HCT116 (cell line): ENCODE measurements around the gene RLN3. TPM values are rescaled to one million over a fixed set of nuclear protein-coding genes. Genes with fewer than 3 reads are reported as not detected.
A peak's percentile ranks its signal among the peaks of the same experiment; 100 is the strongest.

Experiments
- ATAC-seq: fragments of 200-7000 bp; cut with Tn5 transposase; 2 replicates; pipeline ENCODE4 v1.9.1; 2020; ENCODE audit warnings: mild to moderate bottlenecking, moderate library complexity
- BruUV-seq: library from RNA; stranded (reverse); fragments of 400-500 nt; replicated peaks from 2 replicates; lab custom pipeline; 2021; lab: Mats Ljungman, UMichigan
- CTCF ChIA-PET: fragments of 300-600 bp; sonication (Branson Sonifier 250); formaldehyde crosslinking; loops from one replicate; lab custom pipeline; 2021; ENCODE audit warnings: antibody characterized with exemption; lab: Charles Lee
- POLR2A ChIA-PET: fragments of 300-600, 350-600 bp; sonication (Branson Sonifier 250); formaldehyde crosslinking; loops from one replicate; lab custom pipeline; 2021; ENCODE audit warnings: antibody characterized with exemption; lab: Charles Lee
- RAD21 ChIA-PET, 2 experiments: fragments of 300-600 bp; sonication (Branson Sonifier 250); formaldehyde crosslinking; loops; one replicate each; lab custom pipeline; 2023; ENCODE audit warnings: low total read pairs in 2 of 2; ENCODE audit not compliant: uncharacterized antibody in 2 of 2, unreplicated experiment in 2 of 2, low non-redundant PET in 1 of 2; lab: Charles Lee
- DNase-seq: peaks from one replicate; pipeline ENCODE4 v3.0.0-alpha.2; 2010; ENCODE audit warnings: low read depth, low spot score
- H2AFZ ChIP-seq: fragments of 200-600 bp; shearing (Covaris generic), sonication (generic); 2 replicates; pipeline ENCODE4 v1.6.1; 2017; ENCODE audit warnings: low read depth, mixed run types, mixed read lengths, antibody characterized with exemption, low read length; ENCODE audit not compliant: poor library complexity, severe bottlenecking
- H3K27ac ChIP-seq: 2 replicates; pipeline ENCODE4 v1.5.1; 2012; ENCODE audit warnings: low read depth, low read length
- H3K27me3 ChIP-seq: fragments of 200-600 bp; sonication (generic); 2 replicates; pipeline ENCODE4 v1.6.1; 2016; ENCODE audit warnings: mixed run types, low read length, mixed read lengths; ENCODE audit not compliant: insufficient read depth
- H3K36me3 ChIP-seq, 2 experiments: fragments of 200-500 bp in 1 of 2; fragments of 200-600 bp in 1 of 2; sonication (Bioruptor generic) in 1 of 2; sonication (generic) in 1 of 2; 2 replicates each; pipeline versions ENCODE4 v1.5.1 to v1.6.1; 2014 to 2016; ENCODE audit warnings: low read length in 2 of 2, inconsistent platforms in 1 of 2, mixed read lengths in 1 of 2, mixed run types in 1 of 2; ENCODE audit not compliant: insufficient read depth in 2 of 2, control insufficient read depth in 1 of 2
- H3K4me1 ChIP-seq, 2 experiments: fragments of 200-600 bp in 1 of 2; sonication (generic) in 1 of 2; 2 replicates each; pipeline versions ENCODE4 v1.5.1 to v1.6.1; 2012 to 2017; ENCODE audit warnings: low read length in 2 of 2, inconsistent platforms in 1 of 2, mild to moderate bottlenecking in 1 of 2, mixed read lengths in 1 of 2, mixed run types in 1 of 2, moderate library complexity in 1 of 2; ENCODE audit not compliant: insufficient read depth in 2 of 2, control insufficient read depth in 1 of 2
- H3K4me2 ChIP-seq: fragments of 200-600 bp; sonication (generic); 2 replicates; pipeline ENCODE4 v1.6.1; 2017; ENCODE audit warnings: mixed run types, low read length, mixed read lengths
- H3K4me3 ChIP-seq, 2 experiments: fragments of 200-600 bp in 1 of 2; sonication (generic) in 1 of 2; replicated peaks in 1 of 2; 2 replicates each; pipeline ENCODE4 v1.5.1; 2011 to 2016; ENCODE audit warnings: low read length in 2 of 2, control low read depth in 1 of 2, low read depth in 1 of 2, mild to moderate bottlenecking in 1 of 2, mixed read lengths in 1 of 2, mixed run types in 1 of 2
- H3K79me2 ChIP-seq: fragments of 200-600 bp; sonication (generic); 2 replicates; pipeline ENCODE4 v1.6.1; 2017; ENCODE audit warnings: mild to moderate bottlenecking, mixed run types, low read length, moderate library complexity, mixed read lengths; ENCODE audit not compliant: insufficient read depth
- H3K9ac ChIP-seq: fragments of 200-600 bp; sonication (generic); 2 replicates; pipeline ENCODE4 v1.6.1; 2016; ENCODE audit warnings: low read length, mixed read lengths
- H3K9me2 ChIP-seq: fragments of 200-600 bp; sonication (generic), shearing (Covaris generic); 2 replicates; pipeline ENCODE4 v1.6.1; 2017; ENCODE audit warnings: mixed run types, mild to moderate bottlenecking, moderate library complexity; ENCODE audit not compliant: insufficient read depth
- H3K9me3 ChIP-seq, 2 experiments: fragments of 200-500 bp in 1 of 2; fragments of 200-600 bp in 1 of 2; sonication (Bioruptor generic) in 1 of 2; sonication (generic) in 1 of 2; 2 replicates each; pipeline ENCODE4 v1.6.1; 2014 to 2017; ENCODE audit warnings: low read length in 2 of 2, mixed read lengths in 2 of 2, inconsistent platforms in 1 of 2, low read depth in 1 of 2, mild to moderate bottlenecking in 1 of 2, mixed run types in 1 of 2, moderate library complexity in 1 of 2; ENCODE audit not compliant: control insufficient read depth in 1 of 2, insufficient read depth in 1 of 2
- H4K20me1 ChIP-seq: fragments of 200-600 bp; sonication (generic), shearing (Covaris generic); 2 replicates; pipeline ENCODE4 v1.6.1; 2017; ENCODE audit warnings: mixed run types, mild to moderate bottlenecking, moderate library complexity; ENCODE audit not compliant: insufficient read depth
- CBX3 ChIP-seq: IDR thresholded peaks from 2 replicates; pipeline ENCODE4 v1.6.1; 2012; ENCODE audit warnings: low read depth
- EGR1 ChIP-seq: IDR thresholded peaks from 2 replicates; pipeline ENCODE4 v1.6.1; 2012; ENCODE audit warnings: low read depth
- POLR2AphosphoS5 ChIP-seq: IDR thresholded peaks from 2 replicates; pipeline ENCODE4 v1.6.1; 2011; ENCODE audit warnings: mild to moderate bottlenecking, low read depth, low read length, moderate library complexity
- RAD21 ChIP-seq: IDR thresholded peaks from 2 replicates; pipeline ENCODE4 v1.6.1; 2012; ENCODE audit warnings: low read depth, mild to moderate bottlenecking
- SIN3A ChIP-seq: IDR thresholded peaks from 2 replicates; pipeline ENCODE4 v1.6.1; 2012; ENCODE audit warnings: low read depth
- SP1 ChIP-seq: IDR thresholded peaks from 2 replicates; pipeline ENCODE4 v1.6.1; 2012; ENCODE audit warnings: low read depth
- YY1 ChIP-seq: IDR thresholded peaks from 2 replicates; pipeline ENCODE4 v1.6.1; 2011; ENCODE audit warnings: low read length, low read depth, moderate library complexity, mild to moderate bottlenecking; ENCODE audit not compliant: insufficient replicate concordance; ENCODE audit errors: extremely low read depth
- intact Hi-C: fragments of 100-400 bp; cut with micrococcal nuclease; formaldehyde crosslinking; loops from 2 replicates; pipeline ENCODE4 v1.10.0; 2022
- total RNA-seq: library from RNA; stranded (reverse); gene quantifications from one replicate; pipeline ENCODE4 v1.2.1, GENCODE V29; 2021; ENCODE audit not compliant: unreplicated experiment

Gene RLN3
- total RNA-seq, 1 experiment from 2014 or later: not detected

GRCh38 chr19:14005349-14006084 lies 22.4 kb upstream of the RLN3 start:
- Histone ChIP-seq H3K4me1 (peaks cover 5 to 26% of the 10 kb centered on the region in 2 experiments; a peak in 3 of 4 replicates), H3K36me3 (no peaks in the 10 kb centered on the region), H3K27ac (peak overlapping the region; percentile 79), H3K9ac (peak overlapping the region; percentile 91), H3K4me3 (peak overlapping the region; percentile 70 to 76), H2AFZ (no peak overlapping the region), H3K27me3 (no peaks in the 10 kb centered on the region), H3K79me2 (peaks cover 3% of the 10 kb centered on the region; the same call in 1 of the 2 replicates), H3K9me2 (no peaks in the 10 kb centered on the region), H3K4me2 (peak overlapping the region; percentile 97), H4K20me1 (no peaks in the 10 kb centered on the region), H3K9me3 (no peaks in the 10 kb centered on the region)
- RAD21 ChIA-PET: no interaction called here
- POLR2A ChIA-PET: interaction anchor here (1.0 to 1.1 kb wide), 3 partner anchors 11 to 67 kb away, joined by 3 to 10 read pairs (median 3); partner anchors contain the start of genes IL27RA and MISP3
- CTCF ChIA-PET: interaction anchor here (0.9 to 1.4 kb wide), 3 partner anchors 27 to 109 kb away, joined by 3 to 8 read pairs (median 3); partner anchors contain the start of gene IL27RA
- intact Hi-C loops: loop anchor here (2.0 kb wide), 1 partner anchor 53 kb away; the partner anchor contains the start of gene DCAF15
- BruUV-seq: TSS peak; percentile 65
- ATAC-seq (peak; percentile 67), DNase-seq (peak; percentile 65)
- TF ChIP-seq POLR2AphosphoS5 (peak; percentile 75), EGR1 (peak; percentile 27; the same call in 1 of the 2 replicates), SP1 (peak; percentile 40; the same call in 1 of the 2 replicates), YY1 (peak; percentile 56), SIN3A (no peak), CBX3 (peak; percentile 90), RAD21 (no peak)
